Liver (tissue), 9 donors: ENCODE results near the gene BAIAP2. TPM values are rescaled to one million over a fixed set of nuclear protein-coding genes. Genes with fewer than 3 reads are reported as not detected.

Experiments used
- DNase-seq: peaks from one replicate; pipeline ENCODE4 v3.0.0-alpha.2; 2017; ENCODE audit warnings: low spot score
- H3K27ac ChIP-seq, 2 donors: one replicate each; pipeline ENCODE4 v1.7.0; 2013; ENCODE audit warnings: inconsistent platforms in 2 of 2, low read length in 2 of 2, control low read depth in 1 of 2, low read depth in 1 of 2, mild to moderate bottlenecking in 1 of 2
- H3K27me3 ChIP-seq, 4 donors: one replicate each; pipeline versions ENCODE4 v1.6.1 to v1.7.0; 2013; ENCODE audit warnings: low read length in 3 of 4, inconsistent platforms in 1 of 4, mild to moderate bottlenecking in 1 of 4, moderate library complexity in 1 of 4; ENCODE audit not compliant: control insufficient read depth in 4 of 4, insufficient read depth in 4 of 4
- H3K36me3 ChIP-seq, 4 donors: one replicate each; pipeline versions ENCODE4 v1.6.1 to v1.7.0; 2013; ENCODE audit warnings: low read length in 3 of 4, mild to moderate bottlenecking in 3 of 4, low read depth in 1 of 4, moderate library complexity in 1 of 4; ENCODE audit not compliant: control insufficient read depth in 4 of 4, insufficient read depth in 3 of 4
- H3K4me1 ChIP-seq, 4 donors: one replicate each; pipeline versions ENCODE4 v1.6.1 to v1.7.0; 2013; ENCODE audit warnings: low read length in 3 of 4, mild to moderate bottlenecking in 3 of 4, moderate library complexity in 1 of 4; ENCODE audit not compliant: control insufficient read depth in 4 of 4, insufficient read depth in 4 of 4
- H3K4me3 ChIP-seq, 3 donors: one replicate each; pipeline versions ENCODE4 v1.6.1 to v1.7.0; 2013; ENCODE audit warnings: low read length in 3 of 3, control low read depth in 1 of 3, low read depth in 1 of 3, mild to moderate bottlenecking in 1 of 3
- H3K9ac ChIP-seq, 2 donors: one replicate each; pipeline ENCODE4 v1.7.0; 2013; ENCODE audit warnings: low read length in 2 of 2, mild to moderate bottlenecking in 2 of 2, moderate library complexity in 2 of 2, control low read depth in 1 of 2, low read depth in 1 of 2
- H3K9me3 ChIP-seq, 4 donors: one replicate each; pipeline versions ENCODE4 v1.6.1 to v1.7.0; 2013; ENCODE audit warnings: low read length in 3 of 4; ENCODE audit not compliant: control insufficient read depth in 4 of 4
- ATF3 ChIP-seq: IDR thresholded peaks from 2 replicates; pipeline ENCODE4 v1.6.1; 2016; ENCODE audit warnings: antibody characterized with exemption
- EGR1 ChIP-seq, 2 donors: IDR thresholded peaks; 2 replicates each; pipeline ENCODE4 v1.6.1; 2016 to 2018; ENCODE audit warnings: antibody characterized with exemption in 2 of 2, low read depth in 2 of 2
- FOXA2 ChIP-seq: IDR thresholded peaks from 2 replicates; pipeline ENCODE4 v1.6.1; 2016; ENCODE audit warnings: antibody characterized with exemption
- GABPA ChIP-seq, 2 donors: IDR thresholded peaks in 1 of 2; conservative IDR thresholded peaks in 1 of 2; 2 replicates each; pipeline ENCODE4 v1.6.1; 2016; ENCODE audit warnings: antibody characterized with exemption in 2 of 2, mild to moderate bottlenecking in 1 of 2, moderate library complexity in 1 of 2
- HNF4A ChIP-seq, 2 donors: conservative IDR thresholded peaks; 2 replicates each; pipeline ENCODE4 v1.6.1; 2016; ENCODE audit warnings: antibody characterized with exemption in 2 of 2, mild to moderate bottlenecking in 2 of 2
- HNF4G ChIP-seq: IDR thresholded peaks from 2 replicates; pipeline ENCODE4 v1.6.1; 2016; ENCODE audit warnings: antibody characterized with exemption
- JUND ChIP-seq, 2 donors: IDR thresholded peaks; 2 replicates each; pipeline ENCODE4 v1.6.1; 2016; ENCODE audit warnings: antibody characterized with exemption in 2 of 2
- MAX ChIP-seq: IDR thresholded peaks from 2 replicates; pipeline ENCODE4 v1.6.1; 2016; ENCODE audit warnings: antibody characterized with exemption
- NR2F2 ChIP-seq: IDR thresholded peaks from 2 replicates; pipeline ENCODE4 v1.6.1; 2016; ENCODE audit warnings: antibody characterized with exemption
- RAD21 ChIP-seq, 2 donors: IDR thresholded peaks; 2 replicates each; pipeline ENCODE4 v1.6.1; 2016; ENCODE audit warnings: antibody characterized with exemption in 2 of 2, mild to moderate bottlenecking in 2 of 2
- RXRA ChIP-seq, 2 donors: IDR thresholded peaks; 2 replicates each; pipeline ENCODE4 v1.6.1; 2017 to 2018; ENCODE audit warnings: antibody characterized with exemption in 2 of 2, mild to moderate bottlenecking in 1 of 2
- SP1 ChIP-seq: IDR thresholded peaks from 2 replicates; pipeline ENCODE4 v1.6.1; 2018; ENCODE audit warnings: antibody characterized with exemption, mild to moderate bottlenecking
- TAF1 ChIP-seq: conservative IDR thresholded peaks from 2 replicates; pipeline ENCODE4 v1.6.1; 2016; ENCODE audit warnings: antibody characterized with exemption, mild to moderate bottlenecking
- YY1 ChIP-seq: IDR thresholded peaks from 2 replicates; pipeline ENCODE4 v1.6.1; 2016; ENCODE audit warnings: antibody characterized with exemption, mild to moderate bottlenecking
- ZBTB33 ChIP-seq: IDR thresholded peaks from 2 replicates; pipeline ENCODE4 v1.6.1; 2016; ENCODE audit warnings: antibody characterized with exemption
- WGBS: extraction: QIAGEN DNeasy Blood & Tissue Kit; methylation state at CpG from one replicate; pipeline ENCODE4 v1.1.7; 2013; 5-methylcytosine and 5-hydroxymethylcytosine counted together
- polyA plus RNA-seq, 2 donors: library from polyadenylated mRNA; stranded (reverse) in 1 of 2; unstranded in 1 of 2; fragments of 200-250 nt in 1 of 2; fragments of >200 nt in 1 of 2; fragmentation: Nextera tagmentation in 1 of 2; extraction: Ambion mirVana in 1 of 2; gene quantifications; one replicate each; pipeline versions ENCODE4 v1.2.1 to v1.2.3, GENCODE V29; 2013 to 2015
- total RNA-seq, 2 donors: library from RNA; depleted of rRNA; stranded (reverse); fragments of >200 nt; gene quantifications; one replicate each; pipeline ENCODE4 v1.2.3, GENCODE V29; 2014
- donor health status: healthy.
- donor health status: healthy.
- donor health status: healthy.
- donor health status: healthy.
- donor health status: healthy.

Gene BAIAP2
- total and polyA plus RNA-seq, 4 donors, result 8.1 to 61.3 (median 44.9) TPM

GRCh38 chr17:81026266-81027036, 8.5 kb upstream of the BAIAP2 start:
- peaks cover 3 to 30% (median 12%) of the 10 kb centered on the region in 4 donors for H3K4me1 ChIP-seq
- 62% methylated on average over 31 of the region's 31 CpGs for WGBS
- TF ChIP-seq FOXA2 (no peak), TAF1 (no peak), GABPA (IDR thresholded peaks at IDR 0.05 in 1 of 2, conservative IDR thresholded peaks at IDR 0.05 in 1 of 2) (no peak), HNF4A (conservative IDR thresholded peaks at IDR 0.05) (no peak), ATF3 (no peak), NR2F2 (no peak), SP1 (no peak), JUND (IDR thresholded peaks at IDR 0.05) (no peak), YY1 (no peak), RXRA (IDR thresholded peaks at IDR 0.05) (no peak)
- H3K27me3 ChIP-seq, result no peaks in the 10 kb centered on the region
- no peak overlapping the region for H3K9ac ChIP-seq
- no peaks in the 10 kb centered on the region for H3K9me3 ChIP-seq
- DNase-seq, result no peak
- no peak overlapping the region for H3K4me3 ChIP-seq
- no peaks in the 10 kb centered on the region for H3K36me3 ChIP-seq
- H3K27ac ChIP-seq, result no peak overlapping the region

GRCh38 chr17:81027038-81027437, 7.9 kb upstream of the BAIAP2 start:
- no peak overlapping the region for H3K4me3 ChIP-seq
- no peak overlapping the region for H3K27ac ChIP-seq
- H3K27me3 ChIP-seq, result no peaks in the 10 kb centered on the region
- no peak for TF ChIP-seq RAD21 (IDR thresholded peaks at IDR 0.05)
- TF ChIP-seq HNF4G, result no peak
- TF ChIP-seq JUND (IDR thresholded peaks at IDR 0.05), result no peak
- no peak for TF ChIP-seq FOXA2
- TF ChIP-seq YY1, result no peak
- no peak for TF ChIP-seq RXRA (IDR thresholded peaks at IDR 0.05)
- TF ChIP-seq MAX, result no peak
- no peak for TF ChIP-seq ATF3
- TF ChIP-seq HNF4A (conservative IDR thresholded peaks at IDR 0.05), result no peak
- no peak for TF ChIP-seq GABPA (IDR thresholded peaks at IDR 0.05 in 1 of 2, conservative IDR thresholded peaks at IDR 0.05 in 1 of 2)
- TF ChIP-seq EGR1 (IDR thresholded peaks at IDR 0.05; ENCODE audit: low read depth in 2 of 2), result no peak
- no peak for TF ChIP-seq ZBTB33
- H3K36me3 ChIP-seq, result no peaks in the 10 kb centered on the region
- H3K4me1 ChIP-seq, result peaks cover 5 to 34% (median 16%) of the 10 kb centered on the region in 4 donors
- H3K9me3 ChIP-seq, result no peaks in the 10 kb centered on the region
- no peak overlapping the region for H3K9ac ChIP-seq
- no peak for DNase-seq
- WGBS, result 68% methylated on average over 15 of the region's 15 CpGs
